GM18508 (cell line): ENCODE data around the gene PTPRN2.
"Not testable (repeated sequence)": the region's sequence is repeated elsewhere in the genome, so short reads cannot be mapped to it uniquely, and the experiment has no call there.

Source experiments
- ATAC-seq: cut with Tn5 transposase; IDR thresholded peaks from one replicate; pipeline ENCODE4 v1.9.1; 2021; ENCODE audit warnings: moderate number of reproducible peaks; ENCODE audit not compliant: insufficient read depth, unreplicated experiment

The PTPRN2 gene

GRCh38 chr7:158428837-158429753 lies 158.5 kb downstream of the PTPRN2 start:
- ATAC-seq = no peak

GRCh38 chr7:158428131-158428836 lies 159.3 kb downstream of the PTPRN2 start:
- no peak for ATAC-seq

DNA sequence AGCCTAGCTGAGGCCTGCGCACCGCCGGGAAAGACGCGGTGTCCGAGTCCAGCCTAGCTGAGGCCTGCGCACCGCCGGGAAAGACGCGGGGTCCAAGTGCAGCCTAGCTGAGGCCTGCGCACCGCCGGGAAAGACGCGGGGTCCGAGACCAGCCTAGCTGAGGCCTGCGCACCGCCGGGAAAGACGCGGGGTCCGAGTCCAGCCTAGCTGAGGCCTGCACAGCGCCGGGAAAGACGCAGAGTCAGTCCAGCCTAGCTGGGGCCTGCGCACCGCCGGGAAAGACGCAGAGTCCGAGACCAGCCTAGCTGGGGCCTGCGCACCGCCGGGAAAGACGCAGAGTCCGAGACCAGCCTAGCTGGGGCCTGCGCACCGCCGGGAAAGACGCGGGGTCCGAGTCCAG lies 161.9 kb downstream of the PTPRN2 start:
- not testable (repeated sequence) for ATAC-seq

- ATAC-seq = no peak
These were observed 163.1 kb downstream of the PTPRN2 start for GRCh38 chr7:158424531-158424930.

DNA sequence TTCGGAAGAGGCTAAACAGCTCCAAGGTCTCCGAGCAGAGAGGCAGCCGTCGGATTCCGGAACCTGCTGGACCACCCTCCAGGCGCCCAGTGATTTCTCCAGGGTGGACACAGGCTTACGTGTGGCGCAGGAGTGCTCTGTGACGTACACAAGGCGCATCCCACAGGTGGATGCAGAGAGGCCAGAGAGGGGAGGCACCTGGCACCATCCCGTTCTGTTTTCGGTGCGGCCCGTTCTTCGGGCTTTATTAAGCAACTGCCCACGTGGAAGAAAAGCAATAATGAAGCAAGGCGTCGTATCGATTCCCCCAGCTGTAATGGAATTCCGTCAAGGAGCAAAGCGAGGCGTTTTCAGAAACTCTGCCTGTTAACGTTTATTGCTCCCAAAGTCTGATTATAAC lies 163.6 kb downstream of the PTPRN2 start:
- ATAC-seq = no peak

GRCh38 chr7:158422887-158423560 lies 164.6 kb downstream of the PTPRN2 start:
- no peak for ATAC-seq

DNA sequence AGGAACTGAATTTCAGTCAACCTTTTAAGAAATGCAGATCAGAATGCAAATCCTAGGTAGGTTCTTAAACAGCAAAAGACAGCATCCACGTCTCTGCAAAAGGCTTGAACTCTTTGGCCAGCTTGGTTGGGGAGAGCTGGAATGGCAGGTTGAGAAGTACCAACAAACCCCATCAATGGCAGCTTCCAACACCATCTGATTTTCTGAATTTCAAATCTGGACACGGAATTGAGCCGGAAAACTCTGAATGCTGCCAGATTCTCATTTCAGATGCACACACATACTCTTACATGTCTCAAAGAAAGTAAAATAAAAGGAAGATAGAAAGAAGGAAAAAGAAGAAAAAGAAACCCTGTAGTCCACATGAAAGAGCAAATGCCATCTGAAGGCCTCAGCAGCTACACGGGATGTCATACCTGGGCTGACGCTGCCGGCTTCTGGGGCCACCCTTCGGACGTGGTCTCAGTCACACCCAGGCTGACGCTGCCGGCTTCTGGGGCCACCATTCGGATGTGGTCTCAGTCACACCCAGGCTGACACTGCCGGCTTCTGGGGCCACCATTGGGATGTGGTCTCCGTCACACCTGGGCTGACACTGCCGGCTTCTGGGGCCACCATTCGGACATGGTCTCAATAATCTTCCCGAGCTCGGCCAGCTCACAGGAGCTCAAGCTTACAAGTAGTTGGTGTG lies 165.3 kb downstream of the PTPRN2 start:
- no peak for ATAC-seq

- no peak for ATAC-seq
These were observed 166.3 kb downstream of the PTPRN2 start for GRCh38 chr7:158421361-158421760.

DNA sequence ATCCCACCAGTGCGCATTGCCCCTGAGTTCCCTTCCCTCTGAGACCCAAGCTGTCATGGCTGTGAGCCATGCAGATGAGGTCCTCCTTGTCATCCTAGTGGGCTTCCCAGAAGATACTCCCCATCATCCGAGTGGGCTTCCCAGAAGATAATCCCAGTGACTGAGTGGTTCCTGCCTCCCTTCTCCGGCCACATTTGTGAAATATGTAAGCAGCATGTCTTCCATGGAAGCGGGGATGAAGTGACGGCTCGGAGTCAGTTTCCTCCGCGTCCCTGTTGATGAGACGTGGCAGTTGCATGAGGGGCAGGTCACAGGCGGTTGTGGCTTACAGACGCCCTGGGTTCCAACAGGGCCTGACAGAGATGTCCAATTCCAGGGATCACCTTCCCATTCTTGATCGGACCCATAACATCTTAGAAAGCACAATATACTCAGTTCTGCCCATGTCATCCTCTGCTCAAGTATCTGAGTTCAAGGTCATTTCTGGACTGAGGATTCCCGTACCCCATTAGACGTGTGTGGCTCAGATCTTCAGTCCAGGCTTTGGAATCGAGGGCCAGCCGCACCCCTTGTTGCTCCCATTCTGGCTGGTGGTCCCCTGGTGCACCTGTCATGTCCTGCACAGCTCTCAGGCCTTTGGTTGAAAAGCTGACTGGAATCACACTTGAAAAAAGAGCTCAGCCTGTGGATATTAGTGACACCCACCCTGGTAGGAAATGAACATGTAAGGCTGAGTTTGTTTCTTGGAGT lies 166.9 kb downstream of the PTPRN2 start:
- ATAC-seq = no peak

GRCh38 chr7:158419238-158419785 lies 168.3 kb downstream of the PTPRN2 start:
- no peak for ATAC-seq

DNA sequence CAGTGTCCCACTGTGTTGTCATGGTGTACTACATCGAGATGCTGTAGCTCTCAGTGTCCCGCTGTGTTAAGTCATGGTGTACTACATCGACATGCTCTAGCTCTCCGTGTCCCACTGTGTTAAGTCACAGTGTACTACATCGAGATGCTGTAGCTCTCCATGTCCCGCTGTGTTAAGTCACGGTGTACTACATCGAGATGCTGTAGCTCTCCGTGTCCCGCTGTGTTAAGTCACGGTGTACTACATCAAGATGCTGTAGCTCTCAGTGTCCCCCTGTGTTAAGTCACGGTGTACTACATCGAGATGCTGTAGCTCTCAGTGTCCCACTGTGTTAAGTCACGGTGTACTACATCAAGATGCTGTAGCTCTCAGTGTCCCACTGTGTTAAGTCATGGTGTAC lies 169.2 kb downstream of the PTPRN2 start:
- ATAC-seq = not testable (repeated sequence)

GRCh38 chr7:158416283-158416933 lies 171.2 kb downstream of the PTPRN2 start:
- ATAC-seq = no peak

GRCh38 chr7:158415316-158415715 lies 172.3 kb downstream of the PTPRN2 start:
- ATAC-seq = no peak

DNA sequence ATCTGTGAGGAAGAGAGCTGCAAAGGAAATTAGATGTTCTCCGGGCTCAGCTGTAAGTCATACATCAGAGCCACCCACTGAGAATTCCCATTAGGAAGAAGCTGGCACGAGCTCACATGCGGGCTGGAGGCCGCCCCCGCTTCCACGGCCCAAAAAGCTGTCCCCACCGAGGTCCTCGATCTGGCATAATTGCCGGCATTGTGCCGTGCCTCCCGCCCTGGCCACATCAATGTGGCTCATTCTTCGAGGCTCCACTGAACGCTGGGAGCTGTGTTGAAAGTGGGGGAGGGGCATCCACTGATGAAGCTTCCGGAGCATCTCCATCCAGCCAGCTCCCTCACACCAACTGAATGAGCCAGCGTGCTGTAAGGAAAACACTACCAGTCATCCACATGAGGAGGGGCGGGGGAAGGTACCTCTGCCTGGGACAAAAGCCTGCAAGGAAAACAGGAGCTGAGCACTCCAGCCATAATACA lies 173.1 kb downstream of the PTPRN2 start:
- no peak for ATAC-seq

GRCh38 chr7:158414002-158414401 lies 173.6 kb downstream of the PTPRN2 start:
- no peak for ATAC-seq

DNA sequence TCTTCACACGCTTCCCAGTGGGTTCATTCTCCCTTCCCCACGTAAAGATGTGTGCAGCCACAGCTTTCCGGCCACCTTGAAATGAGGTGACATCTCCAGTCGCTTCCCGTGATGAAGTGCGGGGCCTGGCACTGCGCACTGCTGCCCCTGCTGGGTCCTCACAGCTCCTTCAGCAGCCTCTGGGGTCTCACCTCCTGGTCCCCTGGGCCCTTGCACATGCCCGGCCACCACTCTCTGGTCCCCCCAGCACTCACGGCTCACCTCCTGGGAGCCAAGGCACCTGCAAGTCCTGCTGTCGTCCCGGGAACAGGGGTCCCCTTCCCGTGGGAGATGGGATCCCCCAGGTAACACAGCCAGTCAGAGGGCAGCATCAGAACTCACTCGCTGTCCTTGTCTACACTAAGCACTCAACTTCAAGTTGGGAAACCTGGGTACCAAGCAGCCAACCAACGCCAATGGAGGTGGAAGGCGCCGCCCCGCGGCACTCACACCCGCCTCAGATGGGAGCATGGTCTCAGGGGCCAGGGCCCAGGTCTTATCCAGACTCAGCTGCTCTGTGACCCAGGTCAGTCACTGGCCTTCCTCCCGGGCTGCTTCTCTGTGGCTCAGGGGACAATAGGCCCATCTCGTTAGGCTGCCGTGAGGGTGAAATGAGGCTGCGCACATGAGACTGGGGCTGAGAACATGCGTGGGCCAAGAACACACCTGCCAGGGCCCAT lies 176.2 kb downstream of the PTPRN2 start:
- ATAC-seq = no peak

DNA sequence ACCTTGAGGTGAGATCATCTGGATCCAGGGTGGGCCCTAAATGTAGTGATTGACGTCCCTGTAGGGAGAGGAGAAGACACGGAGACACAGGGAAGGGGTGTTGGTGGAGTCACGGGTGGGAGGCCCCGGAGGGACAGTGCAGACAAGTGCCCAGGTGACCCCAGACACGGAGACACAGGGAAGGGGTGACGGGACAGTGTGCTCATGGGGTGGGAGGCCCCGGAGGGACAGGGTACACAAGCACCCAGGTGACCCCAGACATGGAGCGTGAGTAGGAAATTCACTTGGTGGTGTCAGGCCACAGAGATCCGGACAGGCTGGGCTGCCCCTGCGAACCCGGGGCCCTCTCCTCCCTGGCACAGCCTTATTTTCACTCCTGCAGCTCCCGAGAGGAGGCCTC lies 176.9 kb downstream of the PTPRN2 start:
- no peak for ATAC-seq

- ATAC-seq = no peak
These were observed 177.8 kb downstream of the PTPRN2 start for GRCh38 chr7:158409816-158410330.
